ENCODE measurements around the gene NRG3.

NRG3 gene

GRCh38 chr10:82236084-82236731 lies 361.2 kb downstream of the NRG3 start:
- Histone ChIP-seq H3K27me3 (replicated peaks; ENCODE audit: control insufficient read depth, insufficient read depth, low read length) (no peaks in the 10 kb centered on the region; the same call in 1 of the 2 replicates), H3K36me3 (ENCODE audit: control insufficient read depth, insufficient read depth, low read length) (no peaks in the 10 kb centered on the region), H3K4me3 (replicated peaks; ENCODE audit: low read depth, low read length) (no peak overlapping the region)
- no peak for DNase-seq (ENCODE audit: extremely low read depth, insufficient read length)
- no peak for TF ChIP-seq CTCF (IDR thresholded peaks at IDR 0.05; ENCODE audit: insufficient read depth, low read length, poor library complexity, severe bottlenecking)

GRCh38 chr10:82238291-82238690 lies 363.3 kb downstream of the NRG3 start:
- no peak for DNase-seq (ENCODE audit: extremely low read depth, insufficient read length)
- no peaks in the 10 kb centered on the region for H3K36me3 ChIP-seq (ENCODE audit: control insufficient read depth, insufficient read depth, low read length)
- H3K27me3 ChIP-seq (replicated peaks; ENCODE audit: control insufficient read depth, insufficient read depth, low read length), result no peaks in the 10 kb centered on the region; the same call in 1 of the 2 replicates
- no peak for TF ChIP-seq CTCF (IDR thresholded peaks at IDR 0.05; ENCODE audit: insufficient read depth, low read length, poor library complexity, severe bottlenecking)
- no peak overlapping the region for H3K4me3 ChIP-seq (replicated peaks; ENCODE audit: low read depth, low read length)

- no peak overlapping the region for H3K4me3 ChIP-seq (replicated peaks; ENCODE audit: low read depth, low read length)
- no peaks in the 10 kb centered on the region for H3K36me3 ChIP-seq (ENCODE audit: control insufficient read depth, insufficient read depth, low read length)
- no peak for DNase-seq (ENCODE audit: extremely low read depth, insufficient read length)
- no peaks in the 10 kb centered on the region; the same call in 1 of the 2 replicates for H3K27me3 ChIP-seq (replicated peaks; ENCODE audit: control insufficient read depth, insufficient read depth, low read length)
- TF ChIP-seq CTCF (IDR thresholded peaks at IDR 0.05; ENCODE audit: insufficient read depth, low read length, poor library complexity, severe bottlenecking), result no peak
Measured at GRCh38 chr10:82240408-82240807, 365.4 kb downstream of the NRG3 start.

GRCh38 chr10:82242778-82243177 lies 367.8 kb downstream of the NRG3 start:
- TF ChIP-seq CTCF (IDR thresholded peaks at IDR 0.05; ENCODE audit: insufficient read depth, low read length, poor library complexity, severe bottlenecking), result no peak
- DNase-seq (ENCODE audit: extremely low read depth, insufficient read length), result no peak
- H3K27me3 ChIP-seq (replicated peaks; ENCODE audit: control insufficient read depth, insufficient read depth, low read length), result no peaks in the 10 kb centered on the region; the same call in 1 of the 2 replicates
- H3K4me3 ChIP-seq (replicated peaks; ENCODE audit: low read depth, low read length), result no peak overlapping the region
- no peaks in the 10 kb centered on the region for H3K36me3 ChIP-seq (ENCODE audit: control insufficient read depth, insufficient read depth, low read length)

- no peak for TF ChIP-seq CTCF (IDR thresholded peaks at IDR 0.05; ENCODE audit: insufficient read depth, low read length, poor library complexity, severe bottlenecking)
Measured at GRCh38 chr10:82245157-82245556, 370.2 kb downstream of the NRG3 start.

More at GRCh38 chr10:82245157-82245556, 370.2 kb downstream of the NRG3 start:
- DNase-seq (ENCODE audit: extremely low read depth, insufficient read length), result no peak
- Histone ChIP-seq H3K4me3 (replicated peaks; ENCODE audit: low read depth, low read length) (no peak overlapping the region), H3K27me3 (replicated peaks; ENCODE audit: control insufficient read depth, insufficient read depth, low read length) (no peaks in the 10 kb centered on the region), H3K36me3 (ENCODE audit: control insufficient read depth, insufficient read depth, low read length) (no peaks in the 10 kb centered on the region)
